Thyroid gland (tissue), 4 donors: ENCODE results near the gene PIM2.

Experiments
- CTCF ChIP-seq, 6 experiments: fragments of 200-600 bp in 3 of 6; fragments of 450-650 bp in 3 of 6; sonication (generic) in 3 of 6; IDR thresholded peaks; one replicate each; pipeline ENCODE4 v1.5.1; 2016 to 2019; ENCODE audit warnings: antibody characterized with exemption in 6 of 6, mild to moderate bottlenecking in 2 of 6, inconsistent platforms in 1 of 6, moderate library complexity in 1 of 6
- POLR2A ChIP-seq, 2 donors: fragments of 450-650 bp; IDR thresholded peaks; one replicate each; pipeline ENCODE4 v1.6.1; 2017; ENCODE audit warnings: antibody characterized with exemption in 2 of 2, mild to moderate bottlenecking in 2 of 2, moderate library complexity in 1 of 2

GRCh38 chrX:48957827-48958634 is 39.2 kb upstream of the PIM2 start:
- no peak for TF ChIP-seq CTCF (IDR thresholded peaks at IDR 0.05)
- peak in 1 of 2 donors; percentile 81 for TF ChIP-seq POLR2A (IDR thresholded peaks at IDR 0.05)
